ENCODE measurements around the gene LRRC42.

The LRRC42 gene

DNA sequence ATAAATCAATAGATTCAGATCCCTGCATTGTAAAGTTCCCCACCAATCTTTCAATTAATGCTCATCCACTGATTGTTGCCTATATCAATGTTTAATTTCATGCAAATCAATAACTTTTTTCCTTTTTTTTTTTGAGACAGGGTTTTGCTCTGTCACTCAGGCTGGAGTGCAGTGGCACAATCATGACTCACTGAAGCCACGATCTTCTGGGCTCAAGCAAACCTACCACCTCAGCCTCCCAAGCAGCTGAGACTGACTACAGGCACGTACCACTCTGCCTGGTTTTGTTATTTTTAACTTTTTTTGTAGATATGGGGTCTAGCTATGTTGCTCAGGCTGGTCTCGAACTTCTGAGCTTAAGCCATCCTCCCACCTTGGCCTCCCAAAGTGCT, 26.5 kb upstream of the LRRC42 start:
- no peaks in the 10 kb centered on the region for H3K79me2 ChIP-seq (ENCODE audit: low read length)
- H4K20me1 ChIP-seq (ENCODE audit: insufficient read depth, low read length), result no peaks in the 10 kb centered on the region
- no peak overlapping the region for H3K4me3 ChIP-seq (ENCODE audit: low read length)
- no peaks in the 10 kb centered on the region for H3K36me3 ChIP-seq (replicated peaks; ENCODE audit: low read depth, low read length)
- no peak overlapping the region for H3K9ac ChIP-seq (ENCODE audit: low read length)
- no peaks in the 10 kb centered on the region for H3K9me3 ChIP-seq (ENCODE audit: insufficient read depth, low read length)
- no peaks in the 10 kb centered on the region for H3K27me3 ChIP-seq (ENCODE audit: low read depth, low read length)
- no peak overlapping the region for H3K4me2 ChIP-seq (ENCODE audit: low read length)
- no peak overlapping the region for H2AFZ ChIP-seq (ENCODE audit: low read depth, low read length)
- no peak for TF ChIP-seq EZH2phosphoT487 (IDR thresholded peaks at IDR 0.05; ENCODE audit: low read depth)
- TF ChIP-seq, protein P1, sequence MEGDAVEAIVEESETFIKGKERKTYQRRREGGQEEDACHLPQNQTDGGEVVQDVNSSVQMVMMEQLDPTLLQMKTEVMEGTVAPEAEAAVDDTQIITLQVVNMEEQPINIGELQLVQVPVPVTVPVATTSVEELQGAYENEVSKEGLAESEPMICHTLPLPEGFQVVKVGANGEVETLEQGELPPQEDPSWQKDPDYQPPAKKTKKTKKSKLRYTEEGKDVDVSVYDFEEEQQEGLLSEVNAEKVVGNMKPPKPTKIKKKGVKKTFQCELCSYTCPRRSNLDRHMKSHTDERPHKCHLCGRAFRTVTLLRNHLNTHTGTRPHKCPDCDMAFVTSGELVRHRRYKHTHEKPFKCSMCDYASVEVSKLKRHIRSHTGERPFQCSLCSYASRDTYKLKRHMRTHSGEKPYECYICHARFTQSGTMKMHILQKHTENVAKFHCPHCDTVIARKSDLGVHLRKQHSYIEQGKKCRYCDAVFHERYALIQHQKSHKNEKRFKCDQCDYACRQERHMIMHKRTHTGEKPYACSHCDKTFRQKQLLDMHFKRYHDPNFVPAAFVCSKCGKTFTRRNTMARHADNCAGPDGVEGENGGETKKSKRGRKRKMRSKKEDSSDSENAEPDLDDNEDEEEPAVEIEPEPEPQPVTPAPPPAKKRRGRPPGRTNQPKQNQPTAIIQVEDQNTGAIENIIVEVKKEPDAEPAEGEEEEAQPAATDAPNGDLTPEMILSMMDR (IDR thresholded peaks at IDR 0.05; ENCODE audit: low read depth, low read length), result no peak
- no peak overlapping the region for H3K27ac ChIP-seq (ENCODE audit: low read length)
- peaks cover 10% of the 10 kb centered on the region for H3K4me1 ChIP-seq (ENCODE audit: low read length)

DNA sequence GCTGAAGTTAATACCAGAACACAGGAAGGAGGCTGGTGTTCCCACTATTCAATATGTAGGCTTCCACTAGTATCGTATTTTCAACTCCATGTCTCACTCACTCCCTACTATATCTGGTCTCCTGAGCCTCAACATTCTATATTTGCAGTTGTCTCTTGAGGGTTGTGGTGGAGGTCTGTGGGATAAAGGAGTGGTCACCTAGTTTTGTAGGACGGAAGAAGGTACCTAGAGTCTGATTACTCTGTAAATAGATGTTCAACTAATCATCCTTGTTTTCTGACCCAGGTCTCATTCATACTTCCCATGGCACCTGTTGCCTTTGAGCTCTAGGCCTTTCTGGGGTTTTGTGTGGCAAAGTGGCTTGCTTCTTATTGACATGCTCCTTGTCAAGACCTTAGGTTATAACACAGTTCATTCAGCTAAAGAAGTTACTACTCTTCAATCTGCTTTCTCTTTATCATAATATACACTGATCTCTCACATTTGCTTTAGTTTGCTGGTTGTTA, 18.7 kb upstream of the LRRC42 start:
- Histone ChIP-seq H3K4me1 (ENCODE audit: low read length) (peaks cover 12% of the 10 kb centered on the region), H3K27ac (ENCODE audit: low read length) (no peak overlapping the region), H3K4me2 (ENCODE audit: low read length) (no peak overlapping the region), H2AFZ (ENCODE audit: low read depth, low read length) (no peak overlapping the region), H3K27me3 (ENCODE audit: low read depth, low read length) (no peaks in the 10 kb centered on the region), H3K4me3 (ENCODE audit: low read length) (no peak overlapping the region), H3K36me3 (replicated peaks; ENCODE audit: low read depth, low read length) (peaks cover 6% of the 10 kb centered on the region), H4K20me1 (ENCODE audit: insufficient read depth, low read length) (no peaks in the 10 kb centered on the region), H3K9me3 (ENCODE audit: insufficient read depth, low read length) (no peaks in the 10 kb centered on the region), H3K9ac (ENCODE audit: low read length) (no peak overlapping the region), H3K79me2 (ENCODE audit: low read length) (no peaks in the 10 kb centered on the region)
- no peak for TF ChIP-seq EZH2phosphoT487 (IDR thresholded peaks at IDR 0.05; ENCODE audit: low read depth)
- TF ChIP-seq, protein P1 (IDR thresholded peaks at IDR 0.05; ENCODE audit: low read depth, low read length), result no peak

DNA sequence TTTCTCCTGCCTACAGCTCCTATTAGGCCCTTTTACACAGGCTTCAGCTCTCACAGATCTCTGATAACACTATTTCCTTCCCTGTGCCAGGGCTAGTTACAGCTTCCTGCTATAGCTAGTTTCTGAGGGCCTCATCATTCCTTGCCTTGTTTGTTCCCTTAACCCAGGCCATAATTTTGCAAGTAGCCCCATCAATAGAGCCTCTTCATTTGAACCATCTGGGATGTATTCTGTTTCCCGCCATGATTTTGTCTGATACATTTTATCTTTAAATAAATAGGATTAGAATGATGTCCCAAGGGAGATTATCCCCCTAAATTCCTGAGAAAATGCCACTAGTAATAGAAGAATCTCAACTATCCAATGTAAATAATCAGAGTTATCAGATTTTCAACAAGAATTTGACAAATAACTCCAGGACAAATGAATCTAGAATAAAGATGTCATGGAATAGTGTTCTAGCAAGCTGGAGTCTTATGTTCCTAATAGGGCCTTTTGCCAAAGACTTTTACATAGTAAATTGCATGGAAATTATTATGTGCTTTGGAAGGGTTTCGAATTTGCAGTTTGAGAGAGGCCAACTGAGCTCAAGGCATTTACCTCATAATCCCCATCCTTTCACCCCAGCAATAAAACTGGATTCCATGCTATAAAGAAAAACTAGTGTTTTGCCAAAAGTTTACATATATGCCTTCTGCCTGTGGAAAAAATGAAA, 16.7 kb upstream of the LRRC42 start:
- no peak overlapping the region for H2AFZ ChIP-seq (ENCODE audit: low read depth, low read length)
- peaks cover 14% of the 10 kb centered on the region for H3K36me3 ChIP-seq (replicated peaks; ENCODE audit: low read depth, low read length)
- H3K27ac ChIP-seq (ENCODE audit: low read length), result no peak overlapping the region
- no peaks in the 10 kb centered on the region for H3K79me2 ChIP-seq (ENCODE audit: low read length)
- H3K9ac ChIP-seq (ENCODE audit: low read length), result no peak overlapping the region
- H3K4me2 ChIP-seq (ENCODE audit: low read length), result no peak overlapping the region
- no peak overlapping the region for H3K4me3 ChIP-seq (ENCODE audit: low read length)
- H3K4me1 ChIP-seq (ENCODE audit: low read length), result peaks cover 4% of the 10 kb centered on the region; the same call in 1 of the 2 replicates
- TF ChIP-seq, protein P1 (IDR thresholded peaks at IDR 0.05; ENCODE audit: low read depth, low read length), result no peak
- no peak for TF ChIP-seq EZH2phosphoT487 (IDR thresholded peaks at IDR 0.05; ENCODE audit: low read depth)
- H3K9me3 ChIP-seq (ENCODE audit: insufficient read depth, low read length), result peaks cover 3% of the 10 kb centered on the region; the same call in 1 of the 2 replicates
- no peaks in the 10 kb centered on the region for H3K27me3 ChIP-seq (ENCODE audit: low read depth, low read length)
- H4K20me1 ChIP-seq (ENCODE audit: insufficient read depth, low read length), result no peaks in the 10 kb centered on the region

DNA sequence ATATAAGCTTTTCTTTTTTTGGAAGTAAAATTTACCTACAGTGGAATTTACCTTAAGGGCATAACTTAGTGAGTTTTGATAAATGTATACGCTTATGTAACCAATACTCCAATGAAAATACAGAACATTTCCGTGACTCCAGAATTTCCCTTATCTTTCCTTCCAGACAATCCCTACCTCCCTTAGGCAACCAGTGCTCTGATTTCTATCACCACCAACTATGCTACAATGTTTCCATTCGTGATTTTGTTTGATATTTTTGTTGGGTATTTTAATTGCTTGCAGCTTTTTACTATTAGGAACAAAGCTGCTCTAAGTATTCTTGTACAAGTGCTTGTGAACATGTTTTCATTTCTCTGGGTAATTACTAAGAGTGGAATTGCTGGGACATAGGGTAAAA, 15.2 kb upstream of the LRRC42 start:
- H3K27me3 ChIP-seq (ENCODE audit: low read depth, low read length), result no peaks in the 10 kb centered on the region
- H4K20me1 ChIP-seq (ENCODE audit: insufficient read depth, low read length), result no peaks in the 10 kb centered on the region
- no peak overlapping the region for H3K4me3 ChIP-seq (ENCODE audit: low read length)
- H3K79me2 ChIP-seq (ENCODE audit: low read length), result no peaks in the 10 kb centered on the region
- no peaks in the 10 kb centered on the region for H3K4me1 ChIP-seq (ENCODE audit: low read length)
- no peak overlapping the region for H3K4me2 ChIP-seq (ENCODE audit: low read length)
- TF ChIP-seq, protein P1 (IDR thresholded peaks at IDR 0.05; ENCODE audit: low read depth, low read length), result no peak
- no peak for TF ChIP-seq EZH2phosphoT487 (IDR thresholded peaks at IDR 0.05; ENCODE audit: low read depth)
- no peak overlapping the region for H2AFZ ChIP-seq (ENCODE audit: low read depth, low read length)
- no peak overlapping the region for H3K27ac ChIP-seq (ENCODE audit: low read length)
- peaks cover 19% of the 10 kb centered on the region for H3K36me3 ChIP-seq (replicated peaks; ENCODE audit: low read depth, low read length)
- H3K9me3 ChIP-seq (ENCODE audit: insufficient read depth, low read length), result peaks cover 6% of the 10 kb centered on the region; the same call in 1 of the 2 replicates
- no peak overlapping the region for H3K9ac ChIP-seq (ENCODE audit: low read length)
